Activated naive CD4-positive, alpha-beta T cell treated with Interleukin-2 at 50 U/mL for 16 hours (primary cell): ENCODE data around the gene IFNA2.
"Not testable (repeated sequence)": the region's sequence is repeated elsewhere in the genome, so short reads cannot be mapped to it uniquely, and the experiment has no call there.

Source experiments
- DNase-seq: peaks from one replicate; pipeline ENCODE4 v3.0.0-alpha.2; 2020

The IFNA2 gene

GRCh38 chr9:21385131-21385670 is at the start of gene IFNA2:
TSS of gene IFNA2 (minus strand) at chr9:21385398. CDS start at chr9:21385329, 69 bp downstream.
- no peak for DNase-seq

DNA sequence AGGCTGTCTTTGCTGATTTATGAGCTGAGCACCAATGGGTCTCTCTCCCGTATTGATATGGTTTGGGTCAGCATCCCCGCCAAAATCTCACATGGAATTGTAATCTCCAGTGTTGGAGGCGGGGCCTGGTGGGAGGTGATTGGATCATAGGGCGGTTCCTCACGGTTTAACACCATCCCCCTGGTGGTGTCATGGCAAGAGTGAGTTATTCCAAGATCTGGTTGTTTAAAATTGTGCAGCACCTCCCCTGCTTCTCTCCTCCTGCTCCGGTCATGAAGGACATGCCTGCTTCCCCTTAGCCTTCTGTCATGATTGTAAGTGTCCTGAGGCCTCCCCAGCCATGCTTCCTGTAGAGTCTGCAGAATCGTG is 49.8 kb upstream of the IFNA2 start:
- not testable (repeated sequence) for DNase-seq

GRCh38 chr9:21434202-21435014 is 49.2 kb upstream of the IFNA2 start:
- peak; percentile 25 for DNase-seq

DNA sequence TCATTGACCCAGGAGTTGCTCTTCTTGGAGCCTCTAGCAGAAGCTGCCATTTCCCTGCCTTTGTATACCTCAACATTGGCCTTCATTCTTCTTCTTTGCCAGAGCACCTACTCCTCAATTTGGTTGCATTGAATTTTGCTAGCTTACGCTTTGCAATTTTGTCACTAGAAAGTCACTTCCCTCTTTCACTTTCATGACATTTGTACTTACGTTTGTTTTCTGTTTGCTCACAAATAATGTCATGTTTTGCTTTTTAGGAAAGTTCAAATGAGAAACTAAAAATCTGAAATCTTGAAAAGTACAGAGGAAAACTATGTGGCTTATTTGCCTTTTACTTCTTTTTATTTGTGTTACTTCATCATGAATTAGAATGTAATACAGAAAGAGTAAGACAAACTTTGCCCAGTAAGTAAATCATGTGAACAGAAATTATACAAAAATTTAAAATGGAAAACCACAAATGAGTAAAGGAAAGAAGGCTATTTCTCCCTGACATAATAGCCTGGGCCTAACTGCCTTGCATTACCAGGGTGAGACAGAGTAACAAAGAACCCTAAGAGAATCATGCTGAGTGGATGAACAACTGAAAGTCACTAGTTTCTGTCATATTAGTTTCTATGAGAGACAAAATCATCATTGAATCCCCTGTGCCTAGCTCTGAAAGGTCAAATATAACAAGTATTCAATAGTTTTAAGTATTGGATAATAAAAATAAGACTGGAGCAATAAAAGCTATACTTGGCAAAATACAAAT is 47.7 kb upstream of the IFNA2 start:
- DNase-seq = no peak

DNA sequence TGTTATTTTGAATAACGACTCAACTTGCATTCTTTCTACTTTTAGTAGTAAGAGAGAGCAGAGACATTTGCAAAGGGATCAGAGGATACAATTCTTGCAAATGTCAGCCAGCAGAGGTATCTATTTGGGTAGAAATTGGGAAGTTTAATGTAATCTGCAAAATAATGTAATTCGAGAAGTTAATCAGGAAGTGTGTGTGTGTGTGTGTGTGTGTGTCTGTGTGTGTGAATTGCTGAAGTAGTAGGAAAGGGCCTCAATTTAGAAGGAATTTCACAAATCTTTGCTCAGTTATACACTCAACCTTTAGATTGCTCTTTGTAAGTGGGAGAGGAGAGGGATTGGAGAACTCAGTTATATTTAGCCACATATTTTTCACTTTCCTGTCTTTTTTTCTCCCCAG is 44.0 kb upstream of the IFNA2 start:
- DNase-seq = no peak

DNA sequence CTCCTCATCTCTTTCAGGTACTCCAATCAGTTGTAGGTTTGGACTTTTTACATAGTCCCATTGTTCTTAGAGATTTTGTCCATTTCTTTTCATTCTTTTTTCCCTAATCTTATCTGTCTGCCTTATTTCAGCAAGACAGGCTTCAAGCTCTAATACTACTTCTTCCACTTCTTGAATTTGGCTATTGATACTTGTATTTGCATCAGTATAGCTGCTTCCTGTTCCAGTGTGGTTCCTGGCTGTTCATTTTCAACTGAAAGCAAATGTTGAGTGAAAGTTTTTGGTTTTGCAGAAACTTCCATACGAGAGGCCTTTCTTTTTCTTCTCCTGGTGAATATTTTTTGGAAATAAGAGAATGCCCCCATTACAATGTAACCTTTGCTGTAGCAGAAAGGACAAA is 43.0 kb upstream of the IFNA2 start:
- DNase-seq = no peak

GRCh38 chr9:21415493-21416267 is 30.5 kb upstream of the IFNA2 start:
- no peak for DNase-seq

GRCh38 chr9:21414220-21414940 is 29.2 kb upstream of the IFNA2 start:
- no peak for DNase-seq

- no peak for DNase-seq
Observed at GRCh38 chr9:21413624-21414023, 28.4 kb upstream of the IFNA2 start.

- DNase-seq = no peak
Observed at GRCh38 chr9:21413151-21413550, 28.0 kb upstream of the IFNA2 start.

DNA sequence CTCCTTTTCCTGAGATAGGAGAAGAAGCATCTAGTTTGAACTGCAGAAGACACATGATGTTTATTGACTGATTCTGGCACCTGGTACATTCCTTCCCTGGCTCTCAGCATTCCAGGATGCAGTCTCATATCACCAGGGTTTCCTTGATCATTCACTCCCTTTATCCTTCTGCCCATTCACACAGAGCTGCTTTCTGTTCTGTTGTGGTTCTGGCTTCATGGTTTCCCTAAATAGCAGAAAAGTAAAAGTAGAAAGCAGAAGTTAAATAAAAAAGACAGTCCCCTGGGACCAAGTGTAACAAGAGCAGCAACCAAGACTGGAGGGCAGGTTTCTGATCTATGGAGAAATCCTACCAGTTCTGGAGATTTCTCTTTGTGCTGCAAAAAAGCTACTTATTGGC is 26.9 kb upstream of the IFNA2 start:
- no peak for DNase-seq

DNA sequence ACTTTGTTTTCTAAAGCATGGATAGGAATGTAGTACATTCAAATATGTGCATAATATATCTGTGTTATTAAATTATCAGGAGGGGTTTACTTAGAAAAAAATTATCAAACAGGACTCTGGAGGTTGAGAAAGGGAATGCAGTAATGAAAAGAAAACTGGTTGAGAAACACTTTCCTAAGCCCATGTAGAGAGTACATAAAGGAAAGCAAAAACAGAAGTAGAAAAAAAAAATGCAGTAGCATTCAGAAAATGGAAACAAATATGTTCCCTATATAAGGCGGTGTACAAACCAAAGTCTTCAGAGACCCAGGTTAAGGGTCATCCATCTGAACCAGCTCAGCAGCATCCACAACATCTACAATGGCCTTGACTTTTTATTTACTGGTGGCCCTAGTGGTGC is 23.6 kb upstream of the IFNA2 start, which contains the start of gene IFNA8:
Gene IFNA8, plus strand, starts transcription at position 301 of the 400 bp plus-strand sequence. Its CDS starts 60 bp downstream, at position 361.
- DNase-seq = no peak

DNA sequence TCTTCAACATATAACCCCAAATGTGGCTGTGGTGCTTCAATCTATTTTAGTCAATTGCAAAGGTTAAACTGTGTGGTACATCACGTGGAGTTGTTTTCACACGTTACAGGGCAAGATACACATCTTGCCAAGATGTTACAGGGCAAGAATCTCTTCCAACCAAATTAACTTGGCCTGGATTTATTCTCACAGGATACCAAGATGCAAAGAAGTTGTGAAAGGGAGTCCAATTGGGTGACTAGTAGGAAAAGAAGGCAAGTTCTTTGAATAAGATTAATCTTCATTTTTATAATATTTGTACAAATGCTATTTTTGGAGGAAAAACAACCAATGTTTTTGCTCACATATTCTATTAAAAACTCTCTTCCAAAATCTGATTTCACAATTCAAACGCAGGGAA is 18.9 kb upstream of the IFNA2 start:
- no peak for DNase-seq

DNA sequence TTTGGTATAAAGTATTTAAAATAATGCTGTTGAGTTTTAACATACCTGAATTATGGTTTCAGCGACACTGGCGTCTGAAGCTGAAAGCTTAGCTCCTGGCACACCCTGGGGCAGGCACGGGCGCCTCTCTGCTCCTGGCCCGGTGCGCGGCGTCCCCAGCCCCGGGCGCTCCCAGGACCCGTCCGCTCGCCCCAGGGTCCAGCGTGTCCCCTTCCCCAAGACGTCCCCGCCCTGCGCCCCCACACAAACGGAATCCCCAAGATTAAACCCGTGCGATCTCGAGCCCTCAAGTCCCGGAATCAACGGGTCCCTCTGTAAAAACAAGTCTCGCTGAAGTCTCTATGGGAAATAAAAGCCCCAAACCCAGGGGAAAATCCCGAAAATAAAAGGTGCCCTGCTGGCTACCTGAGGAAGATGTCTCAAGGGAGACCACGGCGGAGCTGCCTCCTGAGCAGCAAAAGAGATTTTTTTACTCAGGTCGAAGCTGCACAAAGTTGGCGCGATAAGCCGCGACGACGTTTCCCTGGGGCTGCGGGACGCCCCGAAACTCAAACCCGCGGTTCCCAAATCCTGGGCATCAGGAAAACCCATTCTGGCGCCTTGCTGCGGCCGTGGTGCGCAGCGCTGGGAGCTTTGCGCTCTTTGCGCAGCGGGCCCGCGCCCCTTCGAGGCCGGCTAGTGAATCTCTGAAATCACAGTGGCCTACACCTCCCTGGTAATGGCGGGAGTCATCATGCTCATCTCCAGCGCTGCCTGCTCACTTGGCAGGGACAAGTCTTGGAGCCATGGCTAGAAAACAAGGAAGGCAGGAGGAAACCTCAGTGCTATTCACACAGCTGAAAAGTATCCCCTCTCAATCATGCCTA is 17.4 kb upstream of the IFNA2 start:
- no peak for DNase-seq

GRCh38 chr9:21399956-21400355 is 14.8 kb upstream of the IFNA2 start:
- no peak for DNase-seq

DNA sequence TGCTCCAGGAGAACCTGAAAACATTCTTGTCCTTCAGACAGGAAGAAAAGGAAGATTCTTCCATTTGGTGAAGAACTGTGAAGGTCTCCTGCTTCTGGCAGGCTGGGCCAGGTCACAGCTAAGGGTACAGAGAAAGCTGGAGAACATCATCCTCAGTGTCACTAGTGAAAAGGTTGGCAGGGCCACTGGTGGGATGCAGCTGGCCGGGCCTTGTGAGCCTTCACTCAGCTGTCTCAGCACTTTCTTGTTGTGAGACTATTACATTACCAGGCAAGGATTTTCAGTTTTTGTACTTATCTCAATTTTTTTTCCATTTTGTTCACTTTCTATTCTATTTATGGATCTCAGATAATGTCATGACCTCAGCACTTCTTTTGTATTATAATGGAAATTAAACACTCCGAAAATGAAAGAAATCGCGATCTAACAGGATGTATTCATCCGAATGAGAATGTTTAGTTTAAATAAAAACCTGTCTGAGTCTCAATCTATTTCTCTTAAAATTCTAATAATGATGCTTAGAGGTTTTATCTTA is 13.8 kb upstream of the IFNA2 start:
- DNase-seq = no peak

DNA sequence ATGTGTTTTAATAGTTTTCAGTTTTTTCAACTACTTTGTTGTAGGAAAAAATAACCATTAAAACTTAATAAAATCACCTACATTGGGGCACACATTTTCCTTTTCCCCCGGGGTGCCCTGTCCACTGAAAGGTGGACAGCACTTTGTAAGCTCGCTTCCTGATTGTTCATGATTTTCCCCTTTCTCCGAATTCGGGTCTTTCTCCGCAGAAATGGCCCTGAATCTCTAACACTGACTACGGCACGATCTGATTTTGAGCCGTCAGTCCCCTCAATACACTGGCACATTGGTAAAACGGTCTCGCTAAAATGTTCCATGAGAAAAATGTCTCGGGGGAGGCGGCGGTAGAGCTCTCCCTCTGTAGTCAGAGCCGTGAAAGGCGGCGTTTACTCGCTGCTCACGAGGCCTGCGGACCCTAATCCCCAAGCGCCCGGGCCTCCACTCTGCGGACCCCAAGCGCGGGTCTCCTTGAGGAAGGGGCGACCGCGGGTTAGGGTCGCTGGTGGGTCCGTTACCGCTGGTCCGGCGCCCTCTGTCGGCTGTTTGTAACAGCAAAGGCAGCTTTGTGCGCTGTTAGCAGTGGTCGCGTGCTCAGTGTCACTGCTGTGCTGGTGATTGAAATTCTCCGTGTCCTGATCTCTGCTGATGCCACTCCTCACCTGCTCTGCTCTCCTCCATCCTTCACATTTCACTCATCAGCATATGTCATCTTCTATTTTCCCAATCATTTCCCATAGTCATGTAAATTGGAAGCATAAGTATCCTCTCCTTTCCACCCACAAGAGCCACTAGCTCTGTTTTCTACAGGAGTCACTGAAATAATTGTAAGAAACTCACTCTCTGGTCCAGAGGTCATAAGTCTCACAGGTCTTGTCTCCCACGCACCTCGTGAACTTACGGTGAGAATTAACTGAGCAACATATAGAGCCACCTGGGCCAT is 10.8 kb upstream of the IFNA2 start:
- peak; percentile 66 for DNase-seq

DNA sequence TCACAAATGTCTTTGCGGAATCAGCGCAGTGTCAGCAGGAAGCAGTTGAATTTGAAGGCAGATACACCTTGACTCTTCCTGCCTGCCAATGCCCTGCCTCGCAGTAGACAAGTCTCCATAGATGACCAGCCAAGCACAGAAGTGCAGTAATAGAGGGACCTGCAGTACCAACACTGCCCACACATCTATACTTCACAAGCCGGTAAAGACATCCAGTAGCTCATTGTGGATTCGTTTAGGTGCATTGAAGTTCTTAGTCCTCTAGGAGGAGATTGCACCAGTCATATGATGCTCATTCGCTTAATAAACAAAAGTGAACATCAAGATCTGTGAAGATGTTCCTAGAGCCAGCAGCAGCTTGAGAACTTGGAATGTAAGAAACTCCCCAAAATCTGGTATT is 7.1 kb upstream of the IFNA2 start:
- DNase-seq = no peak

DNA sequence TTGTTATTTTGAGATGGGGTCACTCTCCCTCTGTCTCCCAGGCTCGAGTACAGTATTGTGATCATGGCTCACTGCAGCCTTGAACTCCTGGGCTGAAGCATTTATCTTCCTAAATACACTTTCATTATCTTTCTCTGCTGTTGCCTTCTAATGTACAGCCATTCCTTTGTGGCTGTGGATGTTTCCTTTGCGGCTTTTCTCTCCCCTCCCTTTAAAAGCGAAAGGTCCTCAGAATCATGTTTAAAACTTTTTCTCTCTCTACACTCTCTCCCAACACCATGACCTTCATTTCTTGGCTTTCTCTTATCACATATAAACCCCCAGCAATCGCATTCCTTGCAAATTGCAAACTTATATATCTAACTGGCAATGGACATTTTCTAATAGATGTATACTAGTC is 1.6 kb downstream of the IFNA2 start:
- DNase-seq = no peak
